Endothelial cell of umbilical vein (primary cell): Measurements from ENCODE around the gene EGR4.

Experiments used
- CTCF ChIP-seq, 2 donors: IDR thresholded peaks; 1 replicate in 1 of 2; 2 replicates in 1 of 2; pipeline ENCODE4 v1.5.1; 2011; ENCODE audit warnings: low read length in 2 of 2, mild to moderate bottlenecking in 2 of 2, moderate library complexity in 2 of 2, control low read depth in 1 of 2, inconsistent platforms in 1 of 2, low read depth in 1 of 2; ENCODE audit not compliant: insufficient read depth in 1 of 2; ENCODE audit errors: extremely low read depth in 1 of 2
- EZH2 ChIP-seq: IDR thresholded peaks from 2 replicates; pipeline ENCODE4 v1.6.1; 2012; ENCODE audit warnings: borderline replicate concordance, low read depth, mild to moderate bottlenecking, moderate library complexity, low read length, inconsistent platforms; ENCODE audit not compliant: severe bottlenecking
- FOS ChIP-seq: IDR thresholded peaks from 2 replicates; pipeline ENCODE4 v1.6.1; 2011; ENCODE audit warnings: mild to moderate bottlenecking, low read length, moderate library complexity, borderline replicate concordance; ENCODE audit not compliant: insufficient read depth
- JUN ChIP-seq: IDR thresholded peaks from 2 replicates; pipeline ENCODE4 v1.6.1; 2011; ENCODE audit warnings: borderline replicate concordance, low read depth; ENCODE audit not compliant: insufficient read length, insufficient read depth
- MAX ChIP-seq: IDR thresholded peaks from 2 replicates; pipeline ENCODE4 v1.6.1; 2011; ENCODE audit not compliant: insufficient read depth, insufficient read length
- POLR2A ChIP-seq: IDR thresholded peaks from 2 replicates; pipeline ENCODE4 v1.6.1; 2012; ENCODE audit warnings: low read depth, mild to moderate bottlenecking, control low read depth, low read length
- POLR2AphosphoS5 ChIP-seq: IDR thresholded peaks from 2 replicates; pipeline ENCODE4 v1.6.1; 2012; ENCODE audit warnings: low read depth, mild to moderate bottlenecking, control low read depth, low read length, moderate library complexity; ENCODE audit not compliant: insufficient read depth

- TF ChIP-seq FOS (no peak), CTCF (IDR thresholded peaks at IDR 0.05; ENCODE audit: extremely low read depth in 1 of 2, insufficient read depth in 1 of 2, low read depth in 1 of 2, low read length in 2 of 2) (no peak), EZH2 (no peak), MAX (no peak), POLR2AphosphoS5 (no peak), POLR2A (no peak), JUN (no peak)
These were observed 4.0 kb downstream of the EGR4 start for GRCh38 chr2:73289304-73289703.
